Body of pancreas (tissue), 4 donors: ENCODE results near the gene ARPIN.

Experiments used
- CTCF ChIP-seq, 7 experiments: fragments of 450-650 bp in 4 of 7; fragments of 200-600 bp in 3 of 7; sonication (generic) in 3 of 7; IDR thresholded peaks; one replicate each; pipeline ENCODE4 v1.5.1; 2016 to 2019; ENCODE audit warnings: antibody characterized with exemption in 7 of 7
- POLR2A ChIP-seq, 3 donors: fragments of 450-650 bp; IDR thresholded peaks; one replicate each; pipeline ENCODE4 v1.6.1; 2016; ENCODE audit warnings: antibody characterized with exemption in 3 of 3, mild to moderate bottlenecking in 2 of 3

- TF ChIP-seq CTCF (IDR thresholded peaks at IDR 0.05), result no peak
- no peak for TF ChIP-seq POLR2A (IDR thresholded peaks at IDR 0.05)
Observed at GRCh38 chr15:89878323-89878722, 34.4 kb downstream of the ARPIN start.
